ENCODE measurements around the gene BRME1.

Gene BRME1

DNA sequence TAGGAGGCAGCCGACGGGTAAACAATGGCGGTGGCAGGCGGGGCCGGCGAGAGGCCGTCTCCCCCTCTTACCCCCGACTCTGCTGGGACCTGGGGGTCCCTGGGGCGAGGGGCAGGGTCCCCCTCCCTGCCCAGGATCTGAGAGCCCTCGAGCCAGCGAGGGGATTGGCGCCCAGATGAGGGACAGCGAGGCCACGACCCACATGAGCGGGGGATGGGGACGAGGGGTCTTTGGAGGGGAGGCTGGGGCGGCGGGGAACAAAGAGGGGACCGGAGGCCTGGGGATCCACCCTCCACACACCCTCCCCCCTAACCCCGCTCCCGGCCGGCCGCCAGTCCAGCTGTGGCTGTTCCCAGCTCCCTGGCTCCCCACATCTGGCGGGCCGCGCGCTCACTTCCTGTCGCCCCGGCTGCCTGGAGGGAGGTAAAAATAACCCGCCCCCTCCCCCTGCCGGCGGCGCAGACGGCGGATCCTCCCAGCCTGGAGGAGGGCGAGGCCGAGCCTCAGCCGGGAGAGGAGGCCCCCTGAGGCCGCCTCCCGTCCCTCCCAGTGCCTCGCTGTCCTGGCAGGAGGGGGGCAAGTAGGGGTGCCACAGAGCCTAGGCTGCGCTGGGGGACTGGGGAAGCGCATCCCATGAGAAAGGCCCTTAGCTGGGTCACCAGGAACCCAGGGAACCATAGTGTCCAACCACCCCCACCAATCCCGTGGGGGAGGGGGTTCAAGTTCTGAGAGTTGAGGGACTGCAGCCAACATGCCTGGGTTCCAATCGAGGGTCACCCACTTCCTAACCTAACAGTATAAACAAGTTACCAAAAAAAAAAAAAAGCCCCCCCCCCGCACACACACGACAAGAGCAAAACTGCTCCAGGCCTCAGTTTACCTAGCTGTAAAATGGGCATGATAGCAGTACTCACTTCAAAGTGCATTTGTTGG, 58.2 kb downstream of the BRME1 start:
- DNase-seq (ENCODE audit: extremely low read depth in 1 of 2, low read depth in 1 of 2), result peak; percentile 72 to 73

DNA sequence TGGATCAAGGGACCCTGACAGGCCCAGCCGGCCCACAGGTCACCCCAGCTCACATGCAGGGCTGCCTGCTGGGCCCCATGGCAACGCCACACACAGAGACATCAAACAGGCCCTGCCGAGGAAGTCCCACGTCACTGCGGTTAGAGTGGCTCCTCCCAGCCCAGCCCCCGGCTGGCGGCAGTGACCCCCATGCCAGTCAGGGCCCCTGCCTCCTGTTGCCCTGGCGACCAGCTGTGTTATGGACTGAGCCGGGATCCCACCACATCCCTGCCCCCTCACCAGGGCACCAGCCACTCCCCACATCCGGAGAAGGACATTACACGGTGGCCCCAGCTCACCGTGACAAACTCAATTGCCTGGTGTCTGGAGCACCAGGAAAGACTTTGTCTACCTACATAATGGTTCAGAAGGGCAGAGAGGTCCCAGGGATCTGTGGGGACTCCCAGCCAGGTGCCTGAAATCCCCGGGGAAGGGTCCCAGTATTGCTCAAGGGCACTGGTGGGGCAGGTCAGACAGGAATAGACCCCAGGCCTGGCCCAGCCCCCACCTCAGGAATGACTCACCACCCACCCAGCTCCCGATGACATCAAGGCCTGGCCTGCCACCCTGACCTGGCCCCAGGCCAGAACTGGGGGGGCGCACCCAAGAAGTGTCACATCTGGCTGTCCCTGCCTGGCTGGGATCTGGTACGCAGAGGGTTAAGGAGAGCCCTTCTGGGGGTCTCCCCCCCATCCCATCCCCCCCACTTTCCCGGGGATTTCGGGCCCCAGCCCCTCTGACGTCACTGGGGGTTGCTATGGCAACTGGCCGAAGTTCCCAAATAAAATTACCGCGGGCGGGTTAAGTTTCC, 59.1 kb downstream of the BRME1 start:
- peak; percentile 95 to 98 for DNase-seq (ENCODE audit: extremely low read depth in 1 of 2, low read depth in 1 of 2)

DNA sequence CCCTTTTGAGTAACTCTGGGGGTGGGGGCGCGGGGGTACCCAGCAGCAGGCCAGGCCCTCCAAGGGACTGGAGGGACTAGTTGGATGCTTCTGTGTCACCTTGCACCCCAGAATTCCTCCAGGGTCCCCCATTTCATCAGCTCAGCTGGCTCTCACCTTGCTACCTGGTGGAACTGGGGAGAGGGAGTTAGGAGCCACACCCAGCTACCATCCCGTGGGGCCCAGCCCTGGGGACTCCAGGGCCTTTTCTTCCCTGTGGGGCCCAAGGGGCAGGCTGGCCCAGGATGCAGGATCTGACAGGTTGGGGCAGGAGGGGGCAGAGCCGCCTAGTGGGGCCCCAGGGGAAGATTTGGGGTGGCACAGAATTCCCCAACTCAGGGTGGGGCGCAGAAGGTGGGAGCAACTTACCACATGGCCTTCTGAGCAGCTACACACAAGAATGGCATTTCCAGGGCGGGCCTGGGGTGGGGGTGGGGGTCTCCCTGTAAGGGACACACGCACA, 61.7 kb downstream of the BRME1 start:
- no peak for DNase-seq (ENCODE audit: extremely low read depth in 1 of 2, low read depth in 1 of 2)

DNA sequence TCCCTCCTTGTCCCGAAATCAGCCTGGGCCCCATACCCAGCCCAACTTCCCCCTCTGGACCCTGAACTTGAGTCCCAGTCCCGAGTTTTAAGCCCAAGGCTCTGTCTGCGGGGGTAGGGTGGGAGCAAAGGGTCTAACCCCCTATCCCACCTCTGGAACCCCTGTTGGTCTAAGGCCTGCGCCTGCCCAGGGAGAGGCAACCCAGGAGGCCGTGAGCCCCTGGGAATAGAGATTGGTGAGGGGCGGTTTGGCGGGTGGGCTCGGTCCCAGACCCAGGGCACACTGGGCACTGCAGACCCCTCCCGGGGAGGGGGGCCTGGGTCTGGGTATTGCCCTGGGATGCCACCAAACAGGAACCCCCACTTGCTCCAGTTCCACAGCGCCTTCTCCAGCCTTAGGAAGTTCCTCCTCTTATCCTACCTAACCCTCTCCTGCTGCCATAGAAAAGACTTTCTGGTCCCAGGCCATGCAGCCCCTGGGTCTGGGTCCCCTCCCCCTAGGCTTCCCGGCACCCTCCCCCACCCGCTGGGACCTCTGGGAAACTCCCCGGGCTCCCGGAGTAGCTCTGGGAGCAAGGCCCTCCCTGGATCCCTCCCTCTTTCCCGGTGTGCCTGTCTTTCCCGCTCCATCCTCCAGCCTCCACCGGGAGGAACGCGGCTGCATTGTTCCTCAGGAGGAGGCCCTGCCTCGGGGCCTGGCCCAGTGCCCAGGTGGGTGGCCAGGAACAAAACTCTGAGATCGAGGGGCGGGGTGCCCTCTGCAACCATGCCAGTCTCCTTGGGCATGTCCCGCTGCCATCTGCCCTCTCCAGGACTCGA, 62.6 kb downstream of the BRME1 start:
- DNase-seq (ENCODE audit: extremely low read depth in 1 of 2, low read depth in 1 of 2), result no peak

DNA sequence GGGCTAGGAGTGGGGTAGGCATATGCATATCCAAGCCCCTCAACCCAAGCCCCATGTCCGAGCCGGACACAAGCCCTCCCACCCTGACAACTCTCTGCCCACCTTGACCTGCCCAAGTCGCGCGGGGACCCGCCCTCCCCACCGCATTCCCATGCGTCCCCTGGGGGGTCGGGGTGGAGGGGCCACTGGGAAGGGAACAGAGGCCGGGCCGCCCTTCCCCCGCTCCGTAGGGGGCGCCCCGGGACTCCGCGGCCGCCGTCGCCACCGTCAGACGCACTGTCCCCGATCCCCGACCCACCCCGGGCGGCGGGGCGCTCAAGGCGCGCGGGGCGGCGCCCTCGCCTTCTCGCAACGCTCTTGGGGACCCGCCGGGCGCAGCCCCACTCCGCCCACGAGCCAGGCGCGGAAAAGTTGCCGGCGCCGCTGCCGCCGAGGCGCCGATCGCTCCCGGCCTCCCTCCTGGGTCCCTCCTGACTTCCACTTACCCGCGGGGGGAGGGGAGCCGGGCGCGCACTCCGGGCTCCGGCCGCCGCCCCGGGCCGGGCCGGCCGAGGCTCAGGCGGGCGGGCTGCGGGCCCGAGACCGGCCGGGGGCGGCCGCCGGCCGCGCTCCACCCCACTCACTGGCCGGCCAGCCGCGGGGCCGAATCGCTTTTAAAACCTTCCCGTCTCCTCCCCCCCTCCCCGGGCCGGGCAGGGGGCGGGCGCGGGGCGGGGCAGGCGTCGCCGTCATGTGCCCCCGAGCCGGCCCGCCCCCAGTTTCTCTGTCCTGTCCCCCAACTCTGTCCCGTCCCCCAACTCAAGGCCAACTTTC, 63.4 kb downstream of the BRME1 start:
- peak in 1 of 2 donors; percentile 71 for DNase-seq (ENCODE audit: extremely low read depth in 1 of 2, low read depth in 1 of 2)

DNA sequence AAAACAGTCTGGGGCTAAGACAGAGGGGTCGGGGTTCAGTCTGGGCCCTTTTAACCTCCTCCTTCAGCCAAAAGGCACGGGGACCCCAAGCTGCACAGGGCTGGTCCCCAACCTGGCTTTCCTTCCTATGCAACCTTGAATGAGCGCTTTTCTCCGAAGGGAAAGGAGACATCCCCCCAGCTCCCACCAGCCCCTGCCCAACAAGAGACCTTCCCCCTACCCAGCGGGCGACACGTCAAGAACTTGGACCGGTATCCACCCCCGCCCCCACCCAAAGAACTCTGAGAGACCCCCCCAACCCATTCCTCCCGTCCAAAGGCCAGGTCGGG, 64.0 kb downstream of the BRME1 start:
- DNase-seq (ENCODE audit: extremely low read depth in 1 of 2, low read depth in 1 of 2), result no peak

DNA sequence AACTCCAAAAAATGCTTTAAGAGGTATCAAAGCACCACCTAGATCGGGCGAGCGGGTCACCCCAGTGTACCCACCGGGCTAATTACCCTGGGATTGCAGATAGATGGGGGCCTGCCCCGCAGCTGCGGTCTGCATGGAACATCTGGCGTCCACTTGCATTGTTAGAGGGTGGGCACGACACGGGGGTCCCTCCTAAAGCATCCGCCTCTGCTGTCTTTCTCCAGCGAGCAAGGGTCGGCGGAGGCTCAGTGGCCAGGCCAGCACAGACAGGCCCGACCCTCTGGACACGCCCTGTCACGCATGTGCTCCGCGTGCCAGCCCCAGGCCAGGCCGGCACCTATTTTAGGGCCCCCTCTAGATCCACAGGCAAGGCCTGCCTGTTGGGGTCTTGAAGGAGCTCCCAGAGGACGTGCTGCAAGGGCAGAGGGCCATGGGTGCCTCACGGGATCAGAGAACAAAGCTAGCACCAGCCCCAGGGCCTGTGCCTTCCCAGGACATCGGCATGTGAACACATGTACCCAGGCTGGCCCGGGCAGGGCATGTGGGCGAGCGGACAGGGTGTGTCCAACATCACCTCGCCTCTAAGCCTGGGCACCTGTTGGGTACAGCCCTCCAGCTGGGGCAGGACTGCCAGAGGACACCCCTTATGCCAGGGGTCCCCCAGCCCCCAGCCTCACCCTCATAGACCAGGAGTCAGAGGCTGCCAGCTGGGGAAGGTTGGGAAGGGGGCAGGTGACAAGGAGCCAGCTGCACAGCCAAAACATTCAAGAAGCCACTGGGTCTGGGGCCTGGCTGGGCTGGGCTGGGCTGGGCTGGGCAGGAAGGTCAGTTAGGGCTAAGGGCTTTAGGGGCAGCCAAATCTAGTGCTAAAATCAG, 64.6 kb downstream of the BRME1 start:
- no peak for DNase-seq (ENCODE audit: extremely low read depth in 1 of 2, low read depth in 1 of 2)

DNA sequence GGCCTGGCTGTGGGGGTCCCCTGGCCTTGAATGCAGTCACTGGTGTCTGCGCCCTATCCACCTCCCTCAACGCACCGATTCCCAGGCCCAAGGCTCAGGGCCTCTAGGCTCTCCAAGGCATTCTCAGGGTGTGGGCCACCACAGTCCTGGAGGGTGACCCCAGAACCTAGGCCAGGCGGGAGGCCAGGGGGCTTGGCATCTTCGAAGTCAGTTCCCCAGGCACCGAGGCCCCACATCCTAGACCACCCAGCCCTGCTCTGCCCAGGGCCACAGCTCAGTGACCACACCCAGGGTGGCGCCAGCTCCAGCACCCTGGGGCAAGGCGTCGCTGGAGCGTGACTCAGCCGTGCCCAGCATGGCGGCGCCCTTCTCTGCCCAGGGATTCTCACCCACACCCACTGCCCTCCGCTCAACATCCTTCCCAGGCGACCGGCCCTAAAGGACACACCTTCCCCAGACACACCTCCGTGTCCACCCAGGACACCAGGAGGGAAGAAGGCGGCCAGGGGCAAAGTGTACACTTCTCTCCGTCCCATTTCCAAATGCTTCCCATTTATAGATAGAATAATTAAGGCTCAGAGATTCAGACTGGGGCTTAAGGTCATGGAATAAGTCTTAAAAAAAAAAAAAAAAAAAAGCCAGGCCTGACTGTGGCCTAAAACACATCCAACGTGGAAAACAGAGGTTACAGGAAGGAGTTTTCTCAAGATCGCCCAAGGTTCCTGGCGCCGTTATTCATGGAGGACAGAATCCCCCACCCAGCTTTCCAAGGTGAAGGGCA, 65.4 kb downstream of the BRME1 start:
- no peak for DNase-seq (ENCODE audit: extremely low read depth in 1 of 2, low read depth in 1 of 2)

DNA sequence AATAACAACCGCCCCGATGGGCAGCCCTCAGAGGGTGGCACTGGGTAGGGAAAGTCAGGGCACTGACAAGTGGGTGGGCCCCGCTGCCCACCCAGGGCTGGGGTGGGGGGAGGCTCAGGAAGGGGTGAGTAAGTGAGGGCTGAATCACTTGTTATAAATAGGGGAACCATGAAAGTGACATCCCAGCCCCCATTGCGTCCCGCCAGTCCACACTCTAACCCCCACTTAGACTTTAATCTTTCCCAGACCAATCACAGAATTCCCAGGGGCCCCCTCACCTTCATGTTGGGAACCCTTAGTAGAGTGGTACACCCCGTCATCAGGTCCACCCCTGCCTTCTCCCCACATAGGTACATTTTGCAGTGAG, 66.0 kb downstream of the BRME1 start:
- no peak for DNase-seq (ENCODE audit: extremely low read depth in 1 of 2, low read depth in 1 of 2)

DNA sequence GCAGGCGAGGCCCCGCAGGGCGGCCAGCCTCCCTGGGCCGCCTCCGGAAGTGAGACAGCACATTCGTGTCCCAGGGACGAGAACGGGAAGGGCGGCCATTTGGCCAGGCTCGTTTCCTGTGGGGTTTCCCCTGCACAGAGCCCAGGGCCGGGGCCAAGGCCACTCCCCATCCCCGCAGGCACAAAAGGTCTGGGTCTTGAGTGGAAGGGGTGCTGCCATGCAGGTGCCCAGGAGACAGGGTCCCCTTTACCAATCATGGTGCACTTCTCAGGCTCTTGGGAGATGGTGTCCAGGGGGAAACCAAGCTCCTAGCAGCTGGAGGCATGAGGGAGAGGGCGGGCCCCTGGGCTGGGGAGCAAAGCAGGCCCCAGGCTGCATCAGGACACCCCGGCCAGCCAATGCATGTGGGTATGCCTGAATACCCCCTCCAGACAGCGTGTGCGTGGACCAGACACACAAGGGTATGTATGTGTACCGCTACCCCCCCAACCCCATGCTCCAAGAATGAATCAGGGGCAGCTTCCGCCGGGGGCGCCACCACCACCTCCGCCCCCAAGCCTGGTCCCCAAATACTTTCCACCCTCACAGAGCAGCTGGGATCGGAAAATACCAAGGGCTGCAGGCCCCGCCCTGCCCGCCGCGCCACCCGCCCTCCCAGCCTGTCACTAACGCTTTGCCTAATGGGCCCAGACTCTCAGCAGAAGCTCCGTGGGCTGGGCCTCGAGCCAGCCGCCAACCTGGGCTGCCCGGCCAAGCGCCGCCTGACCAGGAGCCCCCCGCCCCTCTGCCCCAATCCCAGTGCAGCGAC, 66.6 kb downstream of the BRME1 start:
- peak; percentile 70 to 79 for DNase-seq (ENCODE audit: extremely low read depth in 1 of 2, low read depth in 1 of 2)

DNA sequence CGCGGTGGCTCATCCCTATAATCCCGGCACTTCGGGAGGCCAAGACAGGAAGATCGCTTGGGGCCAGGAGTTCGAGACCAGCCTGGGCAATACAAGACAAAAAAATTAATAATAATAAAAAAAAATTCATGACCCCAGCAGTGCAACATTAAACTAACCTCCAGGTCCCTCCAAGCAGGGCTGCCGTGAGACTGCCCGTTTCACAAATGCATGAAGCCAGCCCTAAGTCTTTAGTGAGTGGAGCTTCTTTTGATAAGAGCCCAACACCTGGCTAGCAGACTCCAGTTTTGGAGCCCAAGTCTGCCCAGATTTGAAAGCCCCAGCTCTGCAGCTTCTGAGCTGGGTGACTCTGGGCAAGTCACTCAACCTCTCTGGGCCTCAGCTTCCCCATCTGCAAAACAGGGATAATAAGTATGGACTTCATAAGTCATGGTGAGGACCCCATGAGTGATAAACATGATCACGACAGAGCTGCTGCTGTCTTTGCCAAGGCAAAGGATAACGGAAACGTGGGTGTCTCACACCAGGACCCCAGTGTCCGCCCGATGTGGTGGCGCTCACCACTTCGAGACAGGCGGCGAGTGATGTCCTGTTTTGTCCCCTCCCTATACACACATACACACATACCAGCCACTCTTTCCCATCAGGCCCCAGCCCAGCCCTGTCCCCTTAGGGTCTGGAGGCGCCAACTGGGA, 67.3 kb downstream of the BRME1 start:
- DNase-seq (ENCODE audit: extremely low read depth in 1 of 2, low read depth in 1 of 2), result no peak

DNA sequence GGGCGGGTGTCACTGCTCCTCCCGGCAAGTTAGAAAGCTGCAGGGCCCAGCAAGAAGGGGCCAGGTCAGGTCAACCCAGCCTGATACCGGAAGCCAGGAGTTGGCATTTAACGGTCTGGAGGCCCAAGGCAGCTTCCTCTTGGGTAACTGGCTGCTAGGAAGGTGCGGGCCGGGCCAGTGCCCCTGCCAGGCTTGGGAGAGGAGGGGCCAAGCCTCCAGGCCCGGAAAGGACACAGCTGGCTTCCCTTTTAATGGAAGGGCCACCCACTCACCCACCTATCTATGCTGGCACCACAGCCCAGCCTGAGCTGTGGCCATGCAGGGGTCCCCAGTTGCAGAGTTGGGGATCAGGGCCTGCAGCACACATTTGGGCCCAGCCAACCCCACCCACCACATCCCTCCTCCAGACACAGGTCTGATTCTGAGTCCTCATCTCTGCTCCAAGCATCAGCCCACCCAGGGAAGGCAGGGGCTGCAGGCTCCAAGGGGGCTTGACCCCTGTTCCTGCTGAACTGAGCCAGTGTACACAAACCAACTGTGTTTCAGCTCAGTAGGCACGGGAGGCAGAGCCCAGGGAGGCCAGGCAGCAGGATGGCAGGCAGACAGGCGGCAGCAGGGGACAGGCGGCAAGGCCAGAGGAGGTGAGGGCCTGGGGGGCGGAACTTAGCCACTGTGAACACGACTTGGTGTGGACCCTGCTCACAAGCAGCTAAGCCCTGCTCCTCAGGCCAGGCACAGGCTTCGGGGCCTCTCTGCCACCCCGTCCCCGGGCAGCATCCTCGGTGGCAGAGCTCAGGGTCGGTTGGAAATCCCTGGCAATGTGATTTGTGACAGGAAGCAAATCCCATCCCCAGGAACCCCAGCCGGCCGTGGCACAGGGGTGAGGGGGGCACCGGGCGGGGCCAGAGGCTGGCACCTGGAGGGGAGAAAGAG, 69.9 kb downstream of the BRME1 start:
- DNase-seq (ENCODE audit: extremely low read depth in 1 of 2, low read depth in 1 of 2), result no peak

DNA sequence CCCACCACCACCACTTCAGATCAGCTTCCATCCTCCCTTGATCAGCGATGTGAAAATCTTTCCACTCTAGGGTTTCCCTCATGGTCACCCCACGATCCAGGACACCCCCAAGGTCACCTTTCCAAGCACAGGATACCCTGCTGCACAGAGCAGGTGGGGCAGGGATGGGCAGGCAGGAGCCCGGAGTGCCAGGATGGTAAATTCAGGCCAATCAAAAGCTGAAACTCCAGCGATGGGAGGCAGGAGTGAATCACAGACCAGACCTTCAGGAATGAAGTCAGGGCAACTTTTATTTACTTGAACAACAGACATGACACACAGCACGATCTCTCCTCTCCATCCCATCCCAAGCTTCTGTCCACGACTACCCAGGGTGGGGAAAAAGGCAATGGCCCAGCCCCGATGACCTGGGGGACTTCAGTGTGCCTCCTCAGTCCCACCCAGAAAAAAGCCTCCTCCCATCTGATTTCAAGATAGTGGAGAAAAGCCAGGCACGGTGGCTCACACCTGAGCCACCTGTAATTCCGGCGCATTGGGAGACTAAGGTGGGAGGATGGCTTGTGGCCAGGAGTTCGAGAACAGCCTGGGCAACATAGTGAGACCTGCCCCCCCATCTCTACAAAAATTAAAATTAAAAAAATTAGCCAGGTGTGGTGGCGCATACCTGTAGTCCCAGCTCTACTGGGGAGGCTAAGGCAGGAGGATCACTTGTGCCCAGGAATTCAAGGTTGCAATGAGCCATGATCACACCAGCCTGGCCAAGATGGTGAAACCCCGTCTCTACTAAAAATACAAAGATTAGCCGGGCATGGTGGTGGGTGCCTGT, 71.5 kb downstream of the BRME1 start:
- no peak for DNase-seq (ENCODE audit: extremely low read depth in 1 of 2, low read depth in 1 of 2)

DNA sequence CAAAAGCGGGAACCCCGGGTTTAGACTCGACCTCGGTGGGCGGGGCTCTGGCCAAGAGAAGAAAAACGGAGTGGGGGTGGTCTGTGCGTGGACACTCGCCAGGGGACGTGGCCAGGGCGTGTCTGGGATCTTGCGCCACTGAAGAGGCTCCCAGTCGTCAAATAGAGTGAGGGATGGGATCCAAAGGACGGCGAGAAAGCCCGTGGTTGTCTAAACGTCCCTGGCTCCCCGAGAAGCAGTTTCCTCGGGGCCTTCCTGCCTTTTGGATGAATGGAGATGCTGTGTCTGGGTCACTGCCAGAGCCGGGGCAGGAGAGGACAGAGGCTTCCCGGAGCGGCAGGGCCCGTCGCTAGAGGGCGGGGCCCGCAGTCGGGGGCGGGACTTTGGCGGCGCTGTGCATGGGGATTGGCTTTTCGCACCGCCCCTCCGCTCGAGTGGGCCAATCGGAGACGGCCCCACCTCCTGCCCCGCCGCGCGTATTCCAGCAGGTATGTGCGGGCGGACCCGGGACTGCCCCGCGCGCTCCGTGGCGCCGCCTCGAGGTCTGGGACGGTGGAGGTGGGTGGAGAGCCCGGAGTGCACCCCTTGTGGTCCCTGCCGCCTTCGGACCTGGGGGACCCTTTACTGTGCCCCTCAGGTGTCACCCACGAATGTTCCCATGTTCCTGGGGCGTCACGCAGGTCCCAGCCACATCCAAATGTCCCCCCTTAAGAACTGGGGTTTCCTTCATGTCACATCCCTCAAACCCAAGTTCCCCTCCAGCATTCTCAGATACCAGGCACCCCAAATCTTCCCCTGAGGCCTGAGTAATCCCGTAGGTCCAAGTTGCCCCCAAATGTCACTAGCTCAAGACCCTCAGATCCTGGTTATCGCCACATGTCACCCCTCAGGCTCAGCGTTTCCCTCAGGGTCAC, 72.3 kb downstream of the BRME1 start:
- DNase-seq (ENCODE audit: extremely low read depth in 1 of 2, low read depth in 1 of 2), result peak; percentile 84 to 85

Data from activated CD8-positive, alpha-beta memory T cell treated with anti-CD3 and anti-CD28 coated beads for 1 hour (primary cell).